Measurements from ENCODE around the gene BYSL.

BYSL gene

GRCh38 chr6:41914869-41915530 is 6.3 kb upstream of the BYSL start:
- DNase-seq: no peak

- no peak for DNase-seq
These were observed 3.8 kb upstream of the BYSL start for GRCh38 chr6:41917528-41917927.

- no peak for DNase-seq
These were observed 356 bp downstream of the BYSL start for GRCh38 chr6:41921712-41921998.

- DNase-seq: no peak
These were observed 855 bp downstream of the BYSL start for GRCh38 chr6:41922154-41922553.

- no peak for DNase-seq
These were observed 6.0 kb downstream of the BYSL start for GRCh38 chr6:41927253-41927652.

- DNase-seq: no peak
These were observed 8.6 kb downstream of the BYSL start for GRCh38 chr6:41929924-41930323.

- DNase-seq: no peak
These were observed 10.5 kb downstream of the BYSL start for GRCh38 chr6:41931792-41932191.

- no peak for DNase-seq
These were observed 11.1 kb downstream of the BYSL start for GRCh38 chr6:41932378-41932777.

- DNase-seq: no peak
These were observed 13.2 kb downstream of the BYSL start for GRCh38 chr6:41934278-41935192.

- DNase-seq: peak in 1 of 2 experiments; percentile 21
These were observed 13.9 kb downstream of the BYSL start for GRCh38 chr6:41935193-41935574.

GRCh38 chr6:41935685-41936072 is 14.4 kb downstream of the BYSL start:
- DNase-seq: no peak

GRCh38 chr6:41936073-41936837 is 15.0 kb downstream of the BYSL start:
- DNase-seq: peak; percentile 24 to 67

GRCh38 chr6:41937472-41937860 is 16.2 kb downstream of the BYSL start:
- peak in 1 of 2 experiments; percentile 59 for DNase-seq

GRCh38 chr6:41937861-41938574 is 16.7 kb downstream of the BYSL start:
- DNase-seq: no peak

GRCh38 chr6:41938590-41939175 is 17.4 kb downstream of the BYSL start:
- DNase-seq: no peak

- DNase-seq: no peak
These were observed 18.0 kb downstream of the BYSL start for GRCh38 chr6:41939176-41939847.

GRCh38 chr6:41939848-41940758 is 18.8 kb downstream of the BYSL start:
- DNase-seq: no peak

GRCh38 chr6:41940759-41941279 is 19.5 kb downstream of the BYSL start:
- DNase-seq: peak in 1 of 2 experiments; percentile 45

- DNase-seq: peak; percentile 69 to 88
These were observed 20.2 kb downstream of the BYSL start, which contains the start of gene CCND3 for GRCh38 chr6:41941280-41942066. Gene CCND3, minus strand, starts transcription at chr6:41941808. Its CDS starts 159 bp downstream, at chr6:41941649.
